ENCODE measurements around the gene CFAP97D2. TPM values are rescaled to one million over a fixed set of nuclear protein-coding genes. Genes with fewer than 3 reads are reported as not detected.
"Not testable (repeated sequence)": the region's sequence is repeated elsewhere in the genome, so short reads cannot be mapped to it uniquely, and the experiment has no call there.

The CFAP97D2 gene
- total RNA-seq, 1 donor from 2014 or later: not detected

DNA sequence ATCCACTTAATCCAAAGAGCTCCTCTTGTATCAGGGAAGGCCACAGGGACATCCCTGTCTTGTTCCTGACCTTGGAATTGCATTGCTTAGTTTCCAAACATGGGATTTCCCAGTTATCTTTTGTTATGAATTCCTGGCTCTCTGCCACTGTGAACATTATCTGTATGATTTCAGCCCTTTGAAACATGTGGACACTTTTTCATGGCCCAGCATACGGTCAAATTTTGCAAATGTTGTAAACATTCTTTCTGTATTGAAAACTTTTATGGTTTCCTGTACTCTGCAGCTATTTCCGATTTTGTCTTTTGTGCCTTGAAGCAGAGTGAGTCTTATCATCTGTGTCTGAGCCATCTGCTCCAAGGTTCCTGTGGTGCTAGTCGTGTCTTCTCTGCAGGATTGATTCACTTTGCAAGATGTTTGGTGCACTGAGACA, 4.5 kb upstream of the CFAP97D2 start:
- Histone ChIP-seq H3K27me3 (no peaks in the 10 kb centered on the region), H3K9me3 (peaks cover 11% of the 10 kb centered on the region), H3K4me1 (no peaks in the 10 kb centered on the region), H3K36me3 (no peaks in the 10 kb centered on the region), H3K27ac (no peak overlapping the region), H3K4me3 (no peak overlapping the region)
- DNase-seq: no peak
- ATAC-seq: peak; percentile 23
- intact Hi-C loops (cut with DNase I): no loop called here
- TF ChIP-seq, protein P1, sequence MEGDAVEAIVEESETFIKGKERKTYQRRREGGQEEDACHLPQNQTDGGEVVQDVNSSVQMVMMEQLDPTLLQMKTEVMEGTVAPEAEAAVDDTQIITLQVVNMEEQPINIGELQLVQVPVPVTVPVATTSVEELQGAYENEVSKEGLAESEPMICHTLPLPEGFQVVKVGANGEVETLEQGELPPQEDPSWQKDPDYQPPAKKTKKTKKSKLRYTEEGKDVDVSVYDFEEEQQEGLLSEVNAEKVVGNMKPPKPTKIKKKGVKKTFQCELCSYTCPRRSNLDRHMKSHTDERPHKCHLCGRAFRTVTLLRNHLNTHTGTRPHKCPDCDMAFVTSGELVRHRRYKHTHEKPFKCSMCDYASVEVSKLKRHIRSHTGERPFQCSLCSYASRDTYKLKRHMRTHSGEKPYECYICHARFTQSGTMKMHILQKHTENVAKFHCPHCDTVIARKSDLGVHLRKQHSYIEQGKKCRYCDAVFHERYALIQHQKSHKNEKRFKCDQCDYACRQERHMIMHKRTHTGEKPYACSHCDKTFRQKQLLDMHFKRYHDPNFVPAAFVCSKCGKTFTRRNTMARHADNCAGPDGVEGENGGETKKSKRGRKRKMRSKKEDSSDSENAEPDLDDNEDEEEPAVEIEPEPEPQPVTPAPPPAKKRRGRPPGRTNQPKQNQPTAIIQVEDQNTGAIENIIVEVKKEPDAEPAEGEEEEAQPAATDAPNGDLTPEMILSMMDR (IDR thresholded peaks at IDR 0.05): no peak

DNA sequence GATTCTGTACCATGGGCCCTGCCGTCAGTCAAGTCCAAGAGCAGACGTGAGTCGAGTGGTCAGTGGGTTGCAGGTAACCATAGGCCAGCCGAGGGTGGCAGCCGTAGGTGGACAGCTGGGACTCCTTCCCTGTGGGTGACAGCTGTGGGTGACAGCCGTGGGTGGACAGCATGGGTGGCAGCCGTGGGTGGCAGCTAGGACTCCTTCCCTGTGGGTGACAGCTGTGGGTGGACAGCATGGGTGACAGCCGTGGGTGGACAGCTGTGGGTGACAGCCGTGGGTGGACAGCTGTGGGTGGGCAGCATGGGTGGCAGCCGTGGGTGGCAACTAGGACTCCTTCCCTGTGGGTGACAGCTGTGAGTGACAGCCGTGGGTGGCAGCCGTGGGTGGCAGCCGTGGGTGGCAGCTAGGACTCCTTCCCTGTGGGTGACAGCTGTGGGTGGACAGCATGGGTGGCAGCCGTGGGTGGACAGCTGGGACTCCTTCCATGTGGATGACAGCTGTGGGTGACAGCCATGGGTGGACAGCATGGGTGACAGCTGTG, 2.6 kb upstream of the CFAP97D2 start:
- H3K27ac ChIP-seq; H3K4me1 ChIP-seq; ATAC-seq; H3K27me3 ChIP-seq; intact Hi-C loops (cut with DNase I); H3K36me3 ChIP-seq; H3K4me3 ChIP-seq: not testable (repeated sequence)
- H3K9me3 ChIP-seq: peaks cover 11% of the 10 kb centered on the region
- DNase-seq: peak; percentile 39

DNA sequence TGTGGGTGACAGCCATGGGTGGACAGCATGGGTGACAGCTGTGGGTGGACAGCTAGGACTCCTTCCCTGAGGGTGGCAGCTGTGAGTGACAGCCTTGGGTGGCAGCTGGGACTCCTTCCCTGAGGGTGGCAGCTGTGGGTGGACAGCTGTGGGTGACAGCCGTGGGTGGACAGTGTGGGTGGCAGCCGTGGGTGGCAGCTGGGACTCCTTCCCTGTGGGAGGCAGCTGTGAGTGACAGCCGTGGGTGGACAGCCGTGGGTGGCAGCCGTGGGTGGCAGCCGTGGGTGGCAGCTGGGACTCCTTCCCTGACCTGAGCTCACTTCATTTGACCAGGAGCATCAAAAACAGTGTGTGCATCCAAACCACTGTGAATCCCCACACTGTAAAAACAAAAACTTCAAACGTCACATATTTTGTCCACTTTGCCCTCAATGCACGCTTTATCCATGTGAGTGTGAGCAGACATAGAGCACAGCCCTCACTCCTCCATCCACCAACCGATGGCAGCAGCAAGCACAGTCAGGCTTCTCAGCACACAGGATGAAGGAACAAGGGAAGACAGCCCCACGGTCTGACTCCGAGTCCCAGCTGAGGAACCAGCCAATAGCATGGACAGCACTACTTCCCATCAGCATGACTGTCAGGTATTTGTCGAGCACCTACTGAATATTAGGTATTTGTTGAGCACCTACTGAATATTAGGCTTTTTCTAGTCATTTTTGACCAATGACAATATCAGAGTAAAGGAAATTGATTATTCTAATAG, 1.6 kb upstream of the CFAP97D2 start:
- no peaks in the 10 kb centered on the region for H3K27me3 ChIP-seq
- no peaks in the 10 kb centered on the region for H3K36me3 ChIP-seq
- intact Hi-C loops (cut with DNase I): no loop called here
- no peak for ATAC-seq
- H3K27ac ChIP-seq: no peak overlapping the region
- TF ChIP-seq, protein P1 (IDR thresholded peaks at IDR 0.05): no peak
- no peaks in the 10 kb centered on the region for H3K4me1 ChIP-seq
- H3K4me3 ChIP-seq: no peak overlapping the region
- DNase-seq: no peak
- peaks cover 11% of the 10 kb centered on the region for H3K9me3 ChIP-seq

DNA sequence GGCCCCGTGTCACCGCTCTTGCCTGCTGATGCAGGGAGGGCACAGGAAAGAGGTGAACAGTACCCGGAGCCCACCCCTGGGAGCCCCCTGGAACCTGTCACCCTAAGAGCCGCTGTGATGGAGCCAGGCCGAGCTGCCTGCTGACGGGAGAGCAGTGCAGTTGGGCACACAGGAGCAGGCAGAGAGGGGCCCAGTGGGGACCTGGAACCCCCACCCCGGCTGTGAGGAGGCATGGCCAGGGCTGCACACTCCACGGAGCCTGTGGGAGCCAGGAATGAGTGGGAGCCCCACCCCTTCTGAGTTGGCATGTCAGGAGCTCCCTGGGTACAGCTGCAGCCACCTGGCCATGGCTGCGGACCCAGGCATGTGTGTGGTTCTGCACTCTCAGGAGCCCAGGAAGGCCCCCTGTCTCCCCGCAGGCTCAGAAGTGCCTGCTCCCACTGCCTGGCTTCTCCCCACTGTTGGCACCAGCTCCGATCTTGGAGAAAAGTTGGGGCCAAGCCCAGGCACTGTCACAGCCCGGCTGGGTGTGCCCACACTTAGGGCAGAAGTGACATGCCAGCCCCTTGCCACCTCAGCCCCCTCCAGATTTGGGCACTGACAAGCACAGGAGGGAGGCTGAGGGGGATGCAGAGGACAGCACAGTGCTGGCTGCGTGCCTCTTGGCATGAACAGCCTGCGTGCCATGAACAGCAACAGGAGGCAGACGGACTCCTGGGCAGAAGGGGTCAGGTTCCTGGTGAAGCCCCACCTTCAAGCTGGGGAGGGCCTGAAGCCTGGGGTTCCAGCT, 6.3 kb downstream of the CFAP97D2 start:
- ATAC-seq (peak; percentile 27), DNase-seq (no peak)
- TF ChIP-seq, protein P1 (IDR thresholded peaks at IDR 0.05): no peak
- H3K27me3 ChIP-seq: no peaks in the 10 kb centered on the region
- H3K36me3 ChIP-seq: no peaks in the 10 kb centered on the region
- no peaks in the 10 kb centered on the region for H3K9me3 ChIP-seq
- H3K4me3 ChIP-seq: no peak overlapping the region
- H3K4me1 ChIP-seq: no peaks in the 10 kb centered on the region
- no peak overlapping the region for H3K27ac ChIP-seq
- intact Hi-C loops (cut with DNase I): no loop called here

DNA sequence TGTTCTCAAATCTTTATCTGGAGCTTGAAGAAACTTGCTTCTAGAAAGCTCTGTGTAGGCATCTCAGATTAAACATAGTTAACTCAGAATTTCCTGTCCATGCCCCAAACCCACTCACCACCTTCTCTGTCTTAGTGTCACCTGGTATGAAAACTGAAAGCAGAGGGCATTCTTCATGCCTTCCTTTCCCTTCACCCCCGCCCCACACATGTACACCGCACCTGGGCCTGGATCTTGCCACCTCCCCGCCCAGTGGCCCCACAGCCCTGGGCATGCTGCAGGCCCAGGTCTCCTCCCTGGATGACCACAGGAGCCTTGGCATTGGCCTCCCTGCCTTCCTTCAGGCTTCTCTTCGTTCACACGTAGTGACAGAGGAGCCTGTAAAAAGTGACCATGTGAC, 15.8 kb downstream of the CFAP97D2 start:
- no peak for ATAC-seq
- Histone ChIP-seq H3K27ac (no peak overlapping the region), H3K9me3 (no peaks in the 10 kb centered on the region), H3K27me3 (no peaks in the 10 kb centered on the region), H3K4me3 (no peak overlapping the region), H3K4me1 (no peaks in the 10 kb centered on the region), H3K36me3 (no peaks in the 10 kb centered on the region)
- DNase-seq: no peak
- TF ChIP-seq, protein P1 (IDR thresholded peaks at IDR 0.05): no peak
- intact Hi-C loops (cut with DNase I): no loop called here

DNA sequence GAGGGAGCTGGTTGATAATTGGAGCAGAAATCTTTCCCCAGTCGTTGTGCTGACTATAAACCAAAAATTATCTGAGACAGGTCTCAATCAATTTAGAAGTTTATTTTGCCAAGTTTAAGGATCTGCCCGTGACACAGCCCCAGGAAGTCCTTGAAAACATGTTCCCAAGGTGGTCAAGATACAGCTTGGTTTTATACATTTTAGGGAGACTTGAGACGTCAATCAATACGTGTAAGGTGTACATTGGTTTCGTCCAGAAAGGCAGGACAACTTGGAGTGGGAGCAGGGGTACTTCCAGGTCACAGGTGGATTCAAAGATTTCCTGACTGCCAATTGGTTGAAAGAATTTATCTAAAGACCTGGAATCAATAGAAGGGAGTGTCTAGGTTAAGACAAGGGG, 17.6 kb downstream of the CFAP97D2 start:
- no peak overlapping the region for H3K27ac ChIP-seq
- no peaks in the 10 kb centered on the region for H3K9me3 ChIP-seq
- peaks cover 18% of the 10 kb centered on the region for H3K27me3 ChIP-seq
- H3K4me1 ChIP-seq: no peaks in the 10 kb centered on the region
- DNase-seq (no peak), ATAC-seq (peak; percentile 52)
- TF ChIP-seq, protein P1 (IDR thresholded peaks at IDR 0.05): no peak
- intact Hi-C loops (cut with DNase I): no loop called here
- H3K36me3 ChIP-seq: no peaks in the 10 kb centered on the region
- peak overlapping the region; percentile 25 for H3K4me3 ChIP-seq

Measured in upper lobe of right lung (tissue), 1 donor.